Bronchial epithelial cell (primary cell): ENCODE data around the gene CEP78. TPM values are rescaled to one million over a fixed set of nuclear protein-coding genes. Genes with fewer than 3 reads are reported as not detected.

Source experiments
- DNase-seq: peaks from one replicate; pipeline ENCODE4 v3.0.0-alpha.2; 2010; ENCODE audit warnings: low read depth
- FAIRE-seq: peaks from 2 replicates; lab custom pipeline; 2011; peaks lifted over from hg19 to GRCh38; lab: Jason Lieb, UNC
- H3K27me3 ChIP-seq: 2 replicates; pipeline ENCODE4 v1.5.1; 2011; ENCODE audit warnings: low read length; ENCODE audit not compliant: control insufficient read depth, insufficient read depth
- H3K36me3 ChIP-seq: 2 replicates; pipeline ENCODE4 v1.5.1; 2011; ENCODE audit warnings: low read length; ENCODE audit not compliant: control insufficient read depth, insufficient read depth
- H3K4me3 ChIP-seq: 2 replicates; pipeline ENCODE4 v1.5.1; 2011; ENCODE audit warnings: mild to moderate bottlenecking, low read depth, low read length, control low read depth
- CTCF ChIP-seq: IDR thresholded peaks from 2 replicates; pipeline ENCODE4 v1.5.1; 2011; ENCODE audit warnings: mild to moderate bottlenecking, moderate library complexity, low read length, control low read depth, inconsistent platforms; ENCODE audit not compliant: insufficient read depth, severe bottlenecking
- total RNA-seq: library from RNA; depleted of rRNA; stranded (reverse); fragments of >200 nt; gene quantifications from 2 replicates; pipeline ENCODE4 v1.2.1, GENCODE V29; 2014

The CEP78 gene
- total RNA-seq, 1 donor from 2014 or later: 7.4 TPM

DNA sequence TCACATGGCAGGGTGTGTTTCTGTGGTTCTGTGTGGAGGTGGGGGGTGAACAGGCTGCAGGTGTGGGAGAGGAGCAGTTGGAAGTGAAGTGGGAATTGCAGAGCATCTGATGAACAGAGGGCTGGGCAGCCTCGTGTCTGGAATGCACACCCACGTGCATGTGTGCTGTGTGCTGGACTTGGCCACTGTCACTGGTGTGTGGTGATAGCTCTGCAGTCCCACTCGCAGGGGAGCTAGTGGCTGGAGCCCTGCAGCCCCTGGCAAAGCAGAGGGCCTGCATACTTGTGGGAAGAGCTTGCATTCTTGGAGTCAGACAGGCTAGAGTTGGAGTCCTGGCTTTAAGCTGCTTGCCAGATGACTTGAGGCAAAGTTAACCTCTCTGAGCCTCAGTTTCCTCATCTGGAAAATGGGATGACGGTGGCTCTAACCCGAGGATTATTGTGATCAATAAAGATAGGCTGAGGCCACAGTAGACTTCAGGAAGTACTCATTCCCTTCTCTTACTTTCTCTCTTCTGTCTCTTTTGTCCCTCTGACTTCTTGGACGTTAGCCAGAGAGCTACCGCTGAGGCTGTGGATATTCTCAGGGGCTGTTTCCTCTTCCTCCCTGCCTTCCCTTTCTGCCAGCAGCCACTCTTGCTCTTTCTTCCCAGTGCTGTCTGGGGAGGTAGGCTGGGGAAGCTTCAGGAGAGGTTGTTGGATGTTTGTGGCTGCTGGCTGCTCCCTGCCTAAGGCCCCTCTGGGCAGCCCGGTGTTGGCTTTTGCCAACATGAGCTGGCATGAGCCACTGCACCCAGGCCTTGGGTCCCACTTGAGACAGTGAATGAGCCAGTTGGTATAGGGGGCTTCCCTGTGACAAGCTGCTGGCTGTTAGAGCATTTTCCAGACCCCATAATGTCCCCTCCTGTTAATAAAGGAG, 79.3 kb downstream of the CEP78 start:
- no peak for FAIRE-seq

GRCh38 chr9:78316166-78316892, 80.5 kb downstream of the CEP78 start:
- no peak for DNase-seq
- Histone ChIP-seq H3K36me3 (peaks cover 46% of the 10 kb centered on the region), H3K27me3 (no peaks in the 10 kb centered on the region), H3K4me3 (no peak overlapping the region)
- no peak for FAIRE-seq
- TF ChIP-seq CTCF: no peak

More for the DNA sequence above, 79.3 kb downstream of the CEP78 start:
- no peak for TF ChIP-seq CTCF
- Histone ChIP-seq H3K27me3 (no peaks in the 10 kb centered on the region), H3K4me3 (no peak overlapping the region), H3K36me3 (peaks cover 48% of the 10 kb centered on the region)
- DNase-seq: no peak

DNA sequence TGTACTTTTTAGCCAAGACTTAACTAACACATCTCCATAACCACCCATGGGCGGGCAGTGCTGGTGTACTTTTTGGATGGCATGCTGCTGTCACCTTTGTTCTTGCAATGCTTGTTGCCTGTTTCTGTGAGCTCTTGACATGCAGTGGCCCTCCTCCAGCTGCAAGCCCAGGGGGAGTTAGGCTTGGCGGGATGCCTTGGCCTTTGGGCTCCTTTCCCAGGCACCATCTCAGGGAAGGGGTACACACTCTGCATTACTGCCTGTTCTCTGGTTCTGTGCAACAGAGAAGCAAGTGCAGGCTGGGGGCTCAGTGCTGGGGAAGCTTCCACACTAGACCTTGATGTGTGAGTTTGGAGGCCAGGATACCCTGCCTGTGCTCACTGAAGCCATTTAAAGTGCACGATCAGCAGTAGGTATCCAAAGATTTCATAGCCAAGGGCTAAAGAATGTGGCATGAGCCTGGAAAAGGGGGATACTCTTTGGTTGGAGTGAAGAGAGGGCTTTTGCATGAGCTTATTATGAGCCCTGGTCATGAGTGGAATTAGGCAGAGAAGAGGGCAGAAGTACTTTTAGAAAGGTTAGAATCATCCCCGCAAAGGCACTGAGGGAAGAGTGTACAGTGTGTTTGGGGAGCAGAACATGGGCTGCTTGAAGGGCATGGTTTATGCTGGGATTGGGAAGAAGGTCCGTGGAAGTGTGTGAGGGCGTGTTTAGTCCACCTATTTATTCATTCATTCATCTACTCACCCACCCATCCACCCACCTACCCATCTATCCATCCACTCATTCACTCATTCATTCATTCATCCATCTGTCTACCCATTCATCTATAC, 83.5 kb downstream of the CEP78 start:
- H3K36me3 ChIP-seq: peaks cover 50% of the 10 kb centered on the region
- no peak for TF ChIP-seq CTCF
- H3K27me3 ChIP-seq: no peaks in the 10 kb centered on the region
- no peak for FAIRE-seq
- no peak overlapping the region for H3K4me3 ChIP-seq
- DNase-seq: no peak

DNA sequence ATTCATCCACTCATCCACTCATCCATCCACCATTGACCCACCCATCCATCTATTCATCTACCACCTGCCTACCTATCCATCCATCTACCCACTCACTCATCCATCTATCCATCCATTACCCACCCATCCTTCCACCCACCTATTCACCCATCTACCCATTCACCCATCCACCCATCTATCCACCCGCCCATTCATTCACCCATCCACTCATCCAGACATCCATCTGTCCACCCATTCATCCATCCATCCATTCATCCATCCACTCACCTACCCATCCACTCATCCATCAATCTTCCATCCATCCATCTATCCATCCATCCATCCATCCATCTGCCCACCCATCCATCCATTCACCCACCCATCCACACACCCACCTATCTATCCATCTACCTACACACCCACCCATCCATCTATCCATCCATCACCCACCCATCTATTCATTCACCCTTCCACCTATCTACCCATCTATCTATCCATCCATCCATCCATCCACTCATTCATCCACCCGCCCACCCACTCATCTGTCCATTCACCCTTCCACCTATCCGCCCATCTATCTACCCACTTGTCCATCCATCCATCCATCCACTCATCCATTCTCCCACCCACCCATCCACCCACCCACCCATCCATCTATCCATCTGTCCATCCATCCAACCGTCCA, 84.3 kb downstream of the CEP78 start:
- peak; percentile 18 for FAIRE-seq
- H3K4me3 ChIP-seq: no peak overlapping the region
- no peak for TF ChIP-seq CTCF
- H3K27me3 ChIP-seq: no peaks in the 10 kb centered on the region
- no peak for DNase-seq
- peaks cover 44% of the 10 kb centered on the region for H3K36me3 ChIP-seq

DNA sequence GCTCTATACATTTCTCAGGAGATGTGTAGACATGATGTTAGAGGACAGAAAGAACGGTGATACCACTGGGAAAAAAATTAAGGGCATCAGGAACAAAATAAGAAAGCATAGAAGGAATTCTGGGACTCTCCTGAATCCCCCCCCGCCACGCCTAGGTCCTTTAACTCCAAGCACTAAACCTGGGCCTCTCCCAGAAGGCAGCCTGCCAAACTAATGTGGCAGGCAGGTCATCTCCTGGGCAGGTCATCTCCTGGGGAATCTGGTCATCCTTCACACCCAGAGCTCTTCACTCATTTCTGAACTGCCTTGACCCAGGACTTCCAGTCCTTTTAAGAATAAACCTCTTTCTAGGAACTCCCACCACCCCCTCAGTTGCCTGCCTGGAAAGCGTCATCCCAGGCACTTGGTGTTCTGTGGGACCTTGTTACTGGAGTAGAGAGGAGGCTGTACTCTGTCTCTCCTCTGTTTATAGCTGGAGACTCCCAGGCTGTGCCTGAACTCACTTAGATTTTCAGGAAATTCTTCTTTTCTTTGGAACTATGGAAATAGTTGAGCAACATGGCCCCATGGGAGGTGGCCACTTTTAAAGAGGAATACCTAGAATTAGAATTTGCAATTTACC, 85.1 kb downstream of the CEP78 start:
- Histone ChIP-seq H3K36me3 (peaks cover 45% of the 10 kb centered on the region), H3K27me3 (no peaks in the 10 kb centered on the region), H3K4me3 (no peak overlapping the region)
- FAIRE-seq (no peak), DNase-seq (no peak)
- TF ChIP-seq CTCF: no peak
